Body of pancreas (tissue), 4 donors: ENCODE measurements around the gene PTPA.

ENCODE experiments used
- POLR2A ChIP-seq, 3 donors: fragments of 450-650 bp; IDR thresholded peaks; one replicate each; pipeline ENCODE4 v1.6.1; 2016; ENCODE audit warnings: antibody characterized with exemption in 3 of 3, mild to moderate bottlenecking in 2 of 3
- TF ChIP-seq, protein P1 (sequence below), 7 experiments: fragments of 450-650 bp in 4 of 7; fragments of 200-600 bp in 3 of 7; sonication (generic) in 3 of 7; IDR thresholded peaks; one replicate each; pipeline ENCODE4 v1.5.1; 2016 to 2019; ENCODE audit warnings: antibody characterized with exemption in 7 of 7

GRCh38 chr9:129094387-129095169 is 16.6 kb upstream of the PTPA start:
- TF ChIP-seq, protein P1, sequence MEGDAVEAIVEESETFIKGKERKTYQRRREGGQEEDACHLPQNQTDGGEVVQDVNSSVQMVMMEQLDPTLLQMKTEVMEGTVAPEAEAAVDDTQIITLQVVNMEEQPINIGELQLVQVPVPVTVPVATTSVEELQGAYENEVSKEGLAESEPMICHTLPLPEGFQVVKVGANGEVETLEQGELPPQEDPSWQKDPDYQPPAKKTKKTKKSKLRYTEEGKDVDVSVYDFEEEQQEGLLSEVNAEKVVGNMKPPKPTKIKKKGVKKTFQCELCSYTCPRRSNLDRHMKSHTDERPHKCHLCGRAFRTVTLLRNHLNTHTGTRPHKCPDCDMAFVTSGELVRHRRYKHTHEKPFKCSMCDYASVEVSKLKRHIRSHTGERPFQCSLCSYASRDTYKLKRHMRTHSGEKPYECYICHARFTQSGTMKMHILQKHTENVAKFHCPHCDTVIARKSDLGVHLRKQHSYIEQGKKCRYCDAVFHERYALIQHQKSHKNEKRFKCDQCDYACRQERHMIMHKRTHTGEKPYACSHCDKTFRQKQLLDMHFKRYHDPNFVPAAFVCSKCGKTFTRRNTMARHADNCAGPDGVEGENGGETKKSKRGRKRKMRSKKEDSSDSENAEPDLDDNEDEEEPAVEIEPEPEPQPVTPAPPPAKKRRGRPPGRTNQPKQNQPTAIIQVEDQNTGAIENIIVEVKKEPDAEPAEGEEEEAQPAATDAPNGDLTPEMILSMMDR (IDR thresholded peaks at IDR 0.05): no peak
- TF ChIP-seq POLR2A (IDR thresholded peaks at IDR 0.05): no peak
